Measurements from ENCODE around the gene PFKFB2. TPM values are rescaled to one million over a fixed set of nuclear protein-coding genes. Genes with fewer than 3 reads are reported as not detected.

Gene PFKFB2
- total and polyA plus RNA-seq, 4 donors, result 1.5 to 5.9 (median 3.0) TPM

- Histone ChIP-seq H3K9me3 (ENCODE audit: control insufficient read depth in 4 of 4, low read length in 3 of 4) (no peaks in the 10 kb centered on the region), H3K27me3 (ENCODE audit: control insufficient read depth in 4 of 4, insufficient read depth in 4 of 4, low read length in 3 of 4) (no peaks in the 10 kb centered on the region), H3K4me1 (ENCODE audit: control insufficient read depth in 4 of 4, insufficient read depth in 4 of 4, low read length in 3 of 4) (peaks cover 6 to 20% (median 15%) of the 10 kb centered on the region in 4 donors), H3K27ac (ENCODE audit: low read depth in 1 of 2, low read length in 2 of 2) (no peak overlapping the region), H3K9ac (ENCODE audit: low read depth in 1 of 2, low read length in 2 of 2) (no peak overlapping the region), H3K36me3 (ENCODE audit: control insufficient read depth in 4 of 4, insufficient read depth in 3 of 4, low read depth in 1 of 4, low read length in 3 of 4) (no peaks in the 10 kb centered on the region), H3K4me3 (ENCODE audit: low read depth in 1 of 3, low read length in 3 of 3) (no peak overlapping the region)
- TF ChIP-seq TAF1 (conservative IDR thresholded peaks at IDR 0.05) (no peak), FOXA1 (IDR thresholded peaks at IDR 0.05) (no peak), RXRA (IDR thresholded peaks at IDR 0.05) (no peak), YY1 (IDR thresholded peaks at IDR 0.05) (no peak), SP1 (IDR thresholded peaks at IDR 0.05) (no peak), CTCF (IDR thresholded peaks at IDR 0.05; ENCODE audit: low read depth, low read length, missing input control) (no peak), RAD21 (IDR thresholded peaks at IDR 0.05) (no peak), HNF4G (IDR thresholded peaks at IDR 0.05) (no peak), JUND (IDR thresholded peaks at IDR 0.05) (no peak), GABPA (IDR thresholded peaks at IDR 0.05 in 1 of 2, conservative IDR thresholded peaks at IDR 0.05 in 1 of 2) (no peak), NR2F2 (IDR thresholded peaks at IDR 0.05) (no peak)
- TF ChIP-seq, protein P1, sequence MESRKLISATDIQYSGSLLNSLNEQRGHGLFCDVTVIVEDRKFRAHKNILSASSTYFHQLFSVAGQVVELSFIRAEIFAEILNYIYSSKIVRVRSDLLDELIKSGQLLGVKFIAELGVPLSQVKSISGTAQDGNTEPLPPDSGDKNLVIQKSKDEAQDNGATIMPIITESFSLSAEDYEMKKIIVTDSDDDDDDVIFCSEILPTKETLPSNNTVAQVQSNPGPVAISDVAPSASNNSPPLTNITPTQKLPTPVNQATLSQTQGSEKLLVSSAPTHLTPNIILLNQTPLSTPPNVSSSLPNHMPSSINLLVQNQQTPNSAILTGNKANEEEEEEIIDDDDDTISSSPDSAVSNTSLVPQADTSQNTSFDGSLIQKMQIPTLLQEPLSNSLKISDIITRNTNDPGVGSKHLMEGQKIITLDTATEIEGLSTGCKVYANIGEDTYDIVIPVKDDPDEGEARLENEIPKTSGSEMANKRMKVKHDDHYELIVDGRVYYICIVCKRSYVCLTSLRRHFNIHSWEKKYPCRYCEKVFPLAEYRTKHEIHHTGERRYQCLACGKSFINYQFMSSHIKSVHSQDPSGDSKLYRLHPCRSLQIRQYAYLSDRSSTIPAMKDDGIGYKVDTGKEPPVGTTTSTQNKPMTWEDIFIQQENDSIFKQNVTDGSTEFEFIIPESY (IDR thresholded peaks at IDR 0.05), result no peak
- TF ChIP-seq, protein P2, sequence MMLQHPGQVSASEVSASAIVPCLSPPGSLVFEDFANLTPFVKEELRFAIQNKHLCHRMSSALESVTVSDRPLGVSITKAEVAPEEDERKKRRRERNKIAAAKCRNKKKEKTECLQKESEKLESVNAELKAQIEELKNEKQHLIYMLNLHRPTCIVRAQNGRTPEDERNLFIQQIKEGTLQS (IDR thresholded peaks at IDR 0.05), result no peak
- TF ChIP-seq, protein P3, sequence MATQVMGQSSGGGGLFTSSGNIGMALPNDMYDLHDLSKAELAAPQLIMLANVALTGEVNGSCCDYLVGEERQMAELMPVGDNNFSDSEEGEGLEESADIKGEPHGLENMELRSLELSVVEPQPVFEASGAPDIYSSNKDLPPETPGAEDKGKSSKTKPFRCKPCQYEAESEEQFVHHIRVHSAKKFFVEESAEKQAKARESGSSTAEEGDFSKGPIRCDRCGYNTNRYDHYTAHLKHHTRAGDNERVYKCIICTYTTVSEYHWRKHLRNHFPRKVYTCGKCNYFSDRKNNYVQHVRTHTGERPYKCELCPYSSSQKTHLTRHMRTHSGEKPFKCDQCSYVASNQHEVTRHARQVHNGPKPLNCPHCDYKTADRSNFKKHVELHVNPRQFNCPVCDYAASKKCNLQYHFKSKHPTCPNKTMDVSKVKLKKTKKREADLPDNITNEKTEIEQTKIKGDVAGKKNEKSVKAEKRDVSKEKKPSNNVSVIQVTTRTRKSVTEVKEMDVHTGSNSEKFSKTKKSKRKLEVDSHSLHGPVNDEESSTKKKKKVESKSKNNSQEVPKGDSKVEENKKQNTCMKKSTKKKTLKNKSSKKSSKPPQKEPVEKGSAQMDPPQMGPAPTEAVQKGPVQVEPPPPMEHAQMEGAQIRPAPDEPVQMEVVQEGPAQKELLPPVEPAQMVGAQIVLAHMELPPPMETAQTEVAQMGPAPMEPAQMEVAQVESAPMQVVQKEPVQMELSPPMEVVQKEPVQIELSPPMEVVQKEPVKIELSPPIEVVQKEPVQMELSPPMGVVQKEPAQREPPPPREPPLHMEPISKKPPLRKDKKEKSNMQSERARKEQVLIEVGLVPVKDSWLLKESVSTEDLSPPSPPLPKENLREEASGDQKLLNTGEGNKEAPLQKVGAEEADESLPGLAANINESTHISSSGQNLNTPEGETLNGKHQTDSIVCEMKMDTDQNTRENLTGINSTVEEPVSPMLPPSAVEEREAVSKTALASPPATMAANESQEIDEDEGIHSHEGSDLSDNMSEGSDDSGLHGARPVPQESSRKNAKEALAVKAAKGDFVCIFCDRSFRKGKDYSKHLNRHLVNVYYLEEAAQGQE (IDR thresholded peaks at IDR 0.05), result no peak
- no peak for DNase-seq (ENCODE audit: low spot score)
- WGBS, result 48% methylated on average over 2 of the region's 2 CpGs
These were observed 19.8 kb upstream of the PFKFB2 start for GRCh38 chr1:207033302-207033701.

DNA sequence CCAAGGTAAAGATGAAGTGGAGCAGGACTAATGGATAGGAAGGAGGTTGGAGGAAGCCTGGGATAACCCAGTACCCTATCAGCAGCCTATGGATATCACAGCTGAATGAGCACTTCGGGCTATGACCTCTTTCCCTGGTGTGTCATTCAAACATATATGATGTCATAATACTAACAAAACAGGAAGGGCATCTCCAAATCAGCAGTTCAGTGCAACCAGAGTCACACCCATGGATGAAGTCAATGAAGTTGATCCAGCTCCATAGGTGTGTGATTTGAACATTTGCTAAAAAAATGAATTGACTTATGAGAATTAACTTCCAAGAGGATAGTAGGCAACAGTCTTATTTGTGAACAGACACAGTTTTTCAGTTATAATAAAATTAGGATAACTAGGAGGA lies 18.9 kb upstream of the PFKFB2 start:
- no peak overlapping the region for H3K27ac ChIP-seq (ENCODE audit: low read depth in 1 of 2, low read length in 2 of 2)
- no peaks in the 10 kb centered on the region for H3K9me3 ChIP-seq (ENCODE audit: control insufficient read depth in 4 of 4, low read length in 3 of 4)
- H3K27me3 ChIP-seq (ENCODE audit: control insufficient read depth in 4 of 4, insufficient read depth in 4 of 4, low read length in 3 of 4), result no peaks in the 10 kb centered on the region
- TF ChIP-seq TAF1 (conservative IDR thresholded peaks at IDR 0.05) (no peak), CTCF (IDR thresholded peaks at IDR 0.05; ENCODE audit: low read depth, low read length, missing input control) (no peak), RXRA (IDR thresholded peaks at IDR 0.05) (no peak)
- DNase-seq (ENCODE audit: low spot score), result no peak
- no peak overlapping the region for H3K4me3 ChIP-seq (ENCODE audit: low read depth in 1 of 3, low read length in 3 of 3)
- H3K36me3 ChIP-seq (ENCODE audit: control insufficient read depth in 4 of 4, insufficient read depth in 3 of 4, low read depth in 1 of 4, low read length in 3 of 4), result no peaks in the 10 kb centered on the region
- H3K9ac ChIP-seq (ENCODE audit: low read depth in 1 of 2, low read length in 2 of 2), result no peak overlapping the region
- peaks cover 6 to 20% (median 15%) of the 10 kb centered on the region in 4 donors for H3K4me1 ChIP-seq (ENCODE audit: control insufficient read depth in 4 of 4, insufficient read depth in 4 of 4, low read length in 3 of 4)
- WGBS, result 78% methylated on average over 1 of the region's 1 CpG
